Kidney epithelial cell (primary cell): ENCODE measurements around the gene TLE6. TPM values are rescaled to one million over a fixed set of nuclear protein-coding genes. Genes with fewer than 3 reads are reported as not detected.

Source experiments
- DNase-seq: peaks from one replicate; pipeline ENCODE4 v3.0.0-alpha.2; 2010; ENCODE audit warnings: low read depth
- H3K27me3 ChIP-seq: 2 replicates; pipeline ENCODE4 v1.6.0; 2011; ENCODE audit warnings: low read length; ENCODE audit not compliant: control insufficient read depth, insufficient read depth
- H3K36me3 ChIP-seq: 2 replicates; pipeline ENCODE4 v1.5.1; 2011; ENCODE audit warnings: low read length; ENCODE audit not compliant: control insufficient read depth, insufficient read depth
- H3K4me3 ChIP-seq: 2 replicates; pipeline ENCODE4 v1.5.1; 2011; ENCODE audit warnings: low read depth, mild to moderate bottlenecking, control low read depth, low read length
- total RNA-seq: library from RNA; depleted of rRNA; stranded (reverse); fragments of >200 nt; gene quantifications from 2 replicates; pipeline ENCODE4 v1.2.3, GENCODE V29; 2015
- TF ChIP-seq, protein P1 (sequence below): IDR thresholded peaks from 2 replicates; pipeline ENCODE4 v1.5.1; 2011; ENCODE audit warnings: mild to moderate bottlenecking, moderate library complexity, low read length, control low read depth, inconsistent platforms; ENCODE audit not compliant: insufficient read depth, poor library complexity, severe bottlenecking

Gene TLE6
- total RNA-seq, 1 donor from 2014 or later: 0.50 TPM

DNA sequence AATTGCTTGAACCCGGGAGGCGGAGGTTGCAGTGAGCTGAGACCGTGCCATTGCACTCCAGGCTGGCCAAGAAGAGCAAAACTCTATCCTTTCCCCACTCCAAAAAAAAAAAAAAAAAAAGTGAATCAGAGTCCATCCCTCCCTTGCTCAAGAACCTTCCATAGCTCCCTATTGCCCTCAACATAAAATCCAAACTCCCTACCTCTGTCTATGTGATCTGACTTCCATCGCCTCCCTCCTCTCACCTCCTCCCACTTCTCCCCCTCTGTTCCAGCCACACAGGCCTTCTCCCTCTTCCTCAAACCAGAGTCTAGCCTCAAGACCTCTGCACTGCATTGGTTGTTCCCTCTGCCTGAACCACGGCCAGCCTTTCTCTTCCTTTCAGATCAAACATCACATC, 61.8 kb downstream of the TLE6 start:
- H3K36me3 ChIP-seq: no peaks in the 10 kb centered on the region
- H3K27me3 ChIP-seq: peaks cover 14% of the 10 kb centered on the region
- no peak for DNase-seq
- TF ChIP-seq, protein P1, sequence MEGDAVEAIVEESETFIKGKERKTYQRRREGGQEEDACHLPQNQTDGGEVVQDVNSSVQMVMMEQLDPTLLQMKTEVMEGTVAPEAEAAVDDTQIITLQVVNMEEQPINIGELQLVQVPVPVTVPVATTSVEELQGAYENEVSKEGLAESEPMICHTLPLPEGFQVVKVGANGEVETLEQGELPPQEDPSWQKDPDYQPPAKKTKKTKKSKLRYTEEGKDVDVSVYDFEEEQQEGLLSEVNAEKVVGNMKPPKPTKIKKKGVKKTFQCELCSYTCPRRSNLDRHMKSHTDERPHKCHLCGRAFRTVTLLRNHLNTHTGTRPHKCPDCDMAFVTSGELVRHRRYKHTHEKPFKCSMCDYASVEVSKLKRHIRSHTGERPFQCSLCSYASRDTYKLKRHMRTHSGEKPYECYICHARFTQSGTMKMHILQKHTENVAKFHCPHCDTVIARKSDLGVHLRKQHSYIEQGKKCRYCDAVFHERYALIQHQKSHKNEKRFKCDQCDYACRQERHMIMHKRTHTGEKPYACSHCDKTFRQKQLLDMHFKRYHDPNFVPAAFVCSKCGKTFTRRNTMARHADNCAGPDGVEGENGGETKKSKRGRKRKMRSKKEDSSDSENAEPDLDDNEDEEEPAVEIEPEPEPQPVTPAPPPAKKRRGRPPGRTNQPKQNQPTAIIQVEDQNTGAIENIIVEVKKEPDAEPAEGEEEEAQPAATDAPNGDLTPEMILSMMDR: no peak
- no peak overlapping the region for H3K4me3 ChIP-seq

DNA sequence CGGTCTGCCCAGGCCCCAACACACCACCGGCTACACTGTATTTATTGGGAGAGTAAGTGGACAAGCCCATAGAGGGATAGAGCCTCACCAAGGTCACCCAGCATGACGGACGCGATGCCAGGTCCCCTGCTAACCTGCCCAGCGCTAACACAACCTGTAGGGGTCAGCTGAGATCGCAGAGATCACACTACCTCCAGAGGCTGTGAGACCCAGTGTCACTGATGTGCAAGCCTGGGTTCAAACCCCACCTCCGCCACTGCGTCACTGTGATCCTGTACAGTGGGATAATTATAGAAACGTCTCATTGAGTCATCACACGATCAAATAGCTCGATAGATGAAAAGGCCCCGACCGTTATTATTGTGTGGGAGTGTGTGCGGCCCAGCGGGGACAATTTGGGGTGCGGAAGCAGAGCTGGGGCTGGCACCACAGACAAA, 62.3 kb downstream of the TLE6 start:
- TF ChIP-seq, protein P1: no peak
- Histone ChIP-seq H3K4me3 (no peak overlapping the region), H3K36me3 (no peaks in the 10 kb centered on the region)

DNA sequence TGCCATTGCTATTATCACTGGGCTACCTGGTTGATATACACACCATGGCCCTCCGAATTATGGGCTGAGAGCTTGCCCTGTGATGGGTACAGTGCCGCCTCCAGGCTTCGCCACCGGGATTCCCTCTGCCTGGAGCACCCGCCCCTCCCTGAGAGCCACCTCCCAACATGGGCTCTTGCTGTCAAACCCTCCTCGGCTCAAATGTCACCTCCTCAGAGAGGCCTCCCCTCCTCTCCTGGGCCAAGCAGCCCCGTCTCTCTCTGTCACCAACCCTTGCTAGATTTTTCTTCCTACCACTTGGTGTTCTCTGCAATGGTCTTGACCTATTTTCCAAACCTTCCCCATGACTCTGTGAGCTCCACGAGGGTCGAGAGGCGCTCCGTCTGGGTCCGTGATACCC, 64.0 kb downstream of the TLE6 start:
- no peak for DNase-seq
- no peaks in the 10 kb centered on the region for H3K36me3 ChIP-seq
- TF ChIP-seq, protein P1: no peak
- H3K27me3 ChIP-seq: peaks cover 16% of the 10 kb centered on the region
- no peak overlapping the region for H3K4me3 ChIP-seq

More for the DNA sequence above, 62.3 kb downstream of the TLE6 start:
- no peak for DNase-seq
- peaks cover 14% of the 10 kb centered on the region for H3K27me3 ChIP-seq

DNA sequence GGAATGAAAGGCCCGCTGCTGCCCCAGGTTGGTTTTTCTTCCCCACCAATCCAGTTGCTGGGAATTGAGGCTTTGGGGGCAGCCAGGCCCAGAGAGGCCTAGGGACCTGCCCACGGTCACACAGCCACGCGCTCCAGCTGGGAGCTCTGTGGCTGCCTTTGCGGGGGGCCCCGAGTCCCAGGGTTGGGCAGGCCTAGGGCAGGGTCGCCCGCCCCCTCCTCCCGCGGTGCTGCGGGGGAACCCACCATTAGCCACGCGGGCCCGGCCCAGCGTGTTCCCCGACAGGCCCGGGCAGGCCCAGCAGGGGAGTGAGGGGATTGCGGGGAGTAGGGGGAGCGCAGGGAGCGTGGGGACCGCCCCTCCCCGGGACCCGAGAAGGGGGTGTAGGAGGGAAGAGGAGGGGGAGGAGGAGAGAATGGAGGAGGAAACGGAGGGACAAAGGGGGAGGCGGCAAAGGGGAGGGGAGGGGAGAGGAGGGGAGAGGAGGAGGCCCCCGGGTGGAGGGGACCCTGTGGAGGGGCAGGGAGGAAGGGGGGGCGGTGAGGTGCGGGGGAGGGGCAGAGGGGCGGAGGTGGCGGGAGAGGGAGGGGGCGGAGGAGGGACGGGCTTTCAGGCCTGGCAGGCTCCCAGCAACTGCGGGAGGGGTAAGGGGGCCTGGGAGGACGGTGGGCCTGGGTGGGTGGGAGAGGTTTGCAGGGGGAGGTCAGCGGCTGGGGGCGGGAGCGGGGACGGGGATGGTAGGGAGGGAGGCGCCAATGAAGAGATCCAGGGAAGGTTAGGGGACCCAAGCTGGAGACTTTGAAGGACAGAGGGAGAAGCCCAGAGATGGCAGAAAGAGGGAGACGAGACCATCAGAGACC, 64.6 kb downstream of the TLE6 start:
- Histone ChIP-seq H3K4me3 (no peak overlapping the region), H3K36me3 (no peaks in the 10 kb centered on the region), H3K27me3 (peaks cover 16% of the 10 kb centered on the region)
- TF ChIP-seq, protein P1: no peak
- no peak for DNase-seq

DNA sequence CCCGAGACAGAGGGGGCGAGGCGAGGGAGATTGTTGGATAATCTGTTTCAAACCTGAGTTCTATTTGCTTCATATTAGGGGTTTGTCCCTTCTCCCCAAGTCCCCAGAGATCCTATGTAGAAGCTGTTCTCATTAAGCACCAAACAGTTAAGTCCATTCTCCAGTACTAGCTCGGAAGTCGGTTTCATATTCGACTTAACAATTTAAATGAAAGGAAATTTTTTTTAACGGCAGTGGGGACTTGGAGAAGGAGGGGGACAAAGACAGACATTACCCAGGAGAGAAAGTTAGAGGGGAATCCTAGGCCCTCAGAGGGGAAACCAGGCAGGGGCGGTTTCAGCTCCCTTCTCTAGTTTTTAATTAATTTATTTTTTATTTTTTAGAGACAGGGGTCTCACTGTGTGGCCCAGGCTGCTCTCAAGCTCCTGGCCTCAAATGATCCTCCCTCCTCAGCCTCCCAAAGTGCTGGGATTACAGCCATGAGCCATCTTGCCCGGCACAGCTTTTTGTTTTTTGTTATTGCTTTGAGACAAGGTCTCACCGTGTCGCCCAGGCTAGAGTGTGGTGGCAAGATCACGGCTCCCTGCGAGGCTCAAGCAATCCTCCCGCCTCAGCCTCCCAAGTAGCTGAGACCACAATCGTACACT, 65.4 kb downstream of the TLE6 start:
- no peak overlapping the region for H3K4me3 ChIP-seq
- no peaks in the 10 kb centered on the region for H3K36me3 ChIP-seq
- TF ChIP-seq, protein P1: no peak
- DNase-seq: no peak
- H3K27me3 ChIP-seq: peaks cover 16% of the 10 kb centered on the region

Other genes starting within 250 kb of the TLE6 start
- gene SLC39A3, start 237.5 kb upstream of the TLE6 start, total RNA-seq: 59.6 TPM in 2 replicates
- gene SGTA, start 194.3 kb upstream of the TLE6 start, total RNA-seq: 70.7 and 80.2 TPM in 2 replicates
- 79.0 and 85.9 TPM in 2 replicates for gene THOP1, start 192.1 kb upstream of the TLE6 start, total RNA-seq
- gene ZNF554, start 157.7 kb upstream of the TLE6 start, total RNA-seq: 3.9 and 4.5 TPM in 2 replicates
- 5.9 and 7.4 TPM in 2 replicates for gene ZNF555, start 136.1 kb upstream of the TLE6 start, total RNA-seq
- gene ZNF556, start 110.2 kb upstream of the TLE6 start, total RNA-seq: 0.07 TPM in 1 of 2 replicates, not detected in the other
- gene ZNF57, start 76.6 kb upstream of the TLE6 start, total RNA-seq: 1.6 and 3.0 TPM in 2 replicates
- 3.1 and 5.0 TPM in 2 replicates for gene ZNF77, start 32.6 kb upstream of the TLE6 start, total RNA-seq
- gene TLE2, start 51.7 kb downstream of the TLE6 start, total RNA-seq: 9.4 and 23.3 TPM in 2 replicates
- gene TLE5, start 84.9 kb downstream of the TLE6 start, total RNA-seq: 340 and 353 TPM in 2 replicates
- 59.4 and 78.2 TPM in 2 replicates for gene GNA11, start 116.8 kb downstream of the TLE6 start, total RNA-seq
- 1.5 and 2.3 TPM in 2 replicates for gene GNA15, start 158.5 kb downstream of the TLE6 start, total RNA-seq
- not detected in 2 replicates for gene S1PR4, start 201.2 kb downstream of the TLE6 start, total RNA-seq
- 57.0 and 91.7 TPM in 2 replicates for gene NCLN, start 208.4 kb downstream of the TLE6 start, total RNA-seq
- gene CELF5, start 247.1 kb downstream of the TLE6 start, total RNA-seq: 0.14 and 0.17 TPM in 2 replicates